PC-3 (cell line): ENCODE data around the gene GSTA2. TPM values are rescaled to one million over a fixed set of nuclear protein-coding genes. Genes with fewer than 3 reads are reported as not detected.
A peak's percentile ranks its signal among the peaks of the same experiment; 100 is the strongest.

Experiments
- ATAC-seq: fragments of 200-7000 bp; cut with Tn5 transposase; 2 replicates; pipeline ENCODE4 v1.9.1; 2020; ENCODE audit warnings: mild to moderate bottlenecking, moderate library complexity
- BruUV-seq: library from RNA; stranded (reverse); fragments of 400-500 nt; replicated peaks from 2 replicates; lab custom pipeline; 2021; lab: Mats Ljungman, UMichigan
- CTCF ChIA-PET: fragments of 300-600 bp; sonication (Branson Sonifier 250); formaldehyde crosslinking; loops from one replicate; lab custom pipeline; 2022; ENCODE audit warnings: antibody characterized with exemption; lab: Charles Lee
- POLR2A ChIA-PET: fragments of 300-600 bp; sonication (Branson Sonifier 250); formaldehyde crosslinking; loops from one replicate; lab custom pipeline; 2022; ENCODE audit warnings: antibody characterized with exemption; ENCODE audit not compliant: unreplicated experiment; lab: Charles Lee
- DNase-seq: peaks from one replicate; pipeline ENCODE4 v3.0.0-alpha.2; 2015
- H2AFZ ChIP-seq: fragments of 300-600 bp; sonication (generic); 2 replicates; pipeline ENCODE4 v1.6.0; 2016; ENCODE audit warnings: antibody characterized with exemption, low read length
- H3F3A ChIP-seq: fragments of 300-600 bp; sonication (generic); one replicate; pipeline ENCODE4 v1.6.0; 2017; ENCODE audit warnings: antibody characterized with exemption, low read length, control low read depth, mild to moderate bottlenecking; ENCODE audit not compliant: unreplicated experiment
- H3K27ac ChIP-seq: fragments of 300-600 bp; sonication (generic); 2 replicates; pipeline ENCODE4 v1.5.1; 2016; ENCODE audit warnings: mild to moderate bottlenecking, low read length
- H3K27me3 ChIP-seq: fragments of 300-600 bp; sonication (generic); 2 replicates; pipeline ENCODE4 v1.6.1; 2016; ENCODE audit warnings: low read length, mixed read lengths
- H3K36me3 ChIP-seq: fragments of 300-600 bp; sonication (generic); 2 replicates; pipeline ENCODE4 v1.6.1; 2016; ENCODE audit warnings: low read depth, mixed run types, low read length, mixed read lengths
- H3K4me1 ChIP-seq: fragments of 300-600 bp; sonication (generic); 2 replicates; pipeline ENCODE4 v1.5.1; 2016; ENCODE audit warnings: low read length; ENCODE audit not compliant: insufficient read depth
- H3K4me2 ChIP-seq: fragments of 300-600 bp; sonication (generic); 2 replicates; pipeline ENCODE4 v1.6.0; 2016; ENCODE audit warnings: low read length
- H3K4me3 ChIP-seq: fragments of 300-600 bp; sonication (generic); 2 replicates; pipeline ENCODE4 v1.5.1; 2016; ENCODE audit warnings: mild to moderate bottlenecking, low read length, mixed read lengths
- H3K79me2 ChIP-seq: fragments of 300-600 bp; sonication (generic); 2 replicates; pipeline ENCODE4 v1.6.1; 2017; ENCODE audit warnings: low read length, mixed read lengths
- H3K9ac ChIP-seq: fragments of 300-600 bp; sonication (generic); 2 replicates; pipeline ENCODE4 v1.6.0; 2016; ENCODE audit warnings: mild to moderate bottlenecking, low read length
- H3K9me2 ChIP-seq: fragments of 300-600 bp; sonication (generic); replicated peaks from 2 replicates; pipeline ENCODE4 v1.6.1; 2016; ENCODE audit warnings: mixed run types, low read length, mixed read lengths
- H3K9me3 ChIP-seq: fragments of 300-600 bp; sonication (generic); 2 replicates; pipeline ENCODE4 v1.6.1; 2016; ENCODE audit warnings: low read length, mixed read lengths
- H4K20me1 ChIP-seq: fragments of 300-600 bp; sonication (generic); 2 replicates; pipeline ENCODE4 v1.6.1; 2016; ENCODE audit warnings: low read length, mixed read lengths
- EZH2 ChIP-seq: fragments of 300-600 bp; sonication (generic); IDR thresholded peaks from one replicate; pipeline ENCODE4 v1.6.1; 2017; ENCODE audit warnings: antibody characterized with exemption, mild to moderate bottlenecking, low read length; ENCODE audit not compliant: unreplicated experiment
- EZH2phosphoT487 ChIP-seq: fragments of 300-600 bp; sonication (generic); IDR thresholded peaks from 2 replicates; pipeline ENCODE4 v1.6.1; 2018; ENCODE audit warnings: mild to moderate bottlenecking, antibody characterized with exemption, low read length, borderline replicate concordance
- intact Hi-C: fragments of 100-400 bp; cut with micrococcal nuclease; formaldehyde crosslinking; loops from 2 replicates; pipeline ENCODE4 v1.9.0; 2023
- total RNA-seq: library from RNA; depleted of rRNA; stranded (reverse); fragments of >200 nt; gene quantifications from 2 replicates; pipeline ENCODE4 v1.2.3, GENCODE V29; 2014
- TF ChIP-seq, protein P1 (sequence below): fragments of 300-600 bp; sonication (generic); conservative IDR thresholded peaks from 2 replicates; pipeline ENCODE4 v1.5.1; 2017; ENCODE audit warnings: antibody characterized with exemption, low read depth, mild to moderate bottlenecking, low read length

The GSTA2 gene
- total RNA-seq, 1 experiment from 2014 or later, result not detected

DNA sequence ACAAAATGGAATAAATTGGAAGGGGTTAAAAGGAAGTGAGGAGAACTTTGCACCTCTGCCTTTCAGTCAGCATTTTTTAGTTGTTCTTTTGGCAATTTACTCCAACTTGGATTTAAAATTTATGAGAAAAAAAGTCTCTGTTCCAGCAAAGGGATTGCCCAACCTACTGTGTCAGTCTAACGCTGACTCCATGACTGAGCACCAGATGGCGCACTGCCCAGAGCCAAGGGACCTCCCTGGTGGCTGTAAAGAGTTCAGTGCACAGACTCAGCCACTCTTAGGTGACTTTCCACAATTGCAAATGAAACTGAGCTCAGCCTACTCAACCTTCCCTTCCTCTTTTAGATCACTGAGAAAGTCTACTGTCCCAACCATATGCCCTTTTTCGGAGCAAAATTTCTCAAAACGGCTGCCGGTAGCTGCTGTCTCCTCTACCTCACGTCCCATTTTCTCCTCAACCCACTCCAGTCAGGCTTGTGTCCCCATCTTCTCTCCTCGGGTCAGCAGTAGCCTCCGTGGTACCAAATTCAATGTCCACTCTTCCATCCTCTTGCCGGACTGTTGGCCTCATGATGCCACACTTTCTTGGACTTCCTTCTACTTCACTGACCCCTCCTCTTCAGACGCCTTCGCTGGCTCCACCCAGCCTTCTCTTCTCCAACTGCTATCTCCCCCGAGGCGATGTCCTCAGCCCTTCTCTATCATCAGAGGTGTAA lies 38.7 kb downstream of the GSTA2 start:
- no peaks in the 10 kb centered on the region for H3K9me3 ChIP-seq
- BruUV-seq, result no TSS peak
- intact Hi-C loops, result loop anchor here (5.0 to 10.0 kb wide), 2 partner anchors 160 to 273 kb away; partner anchors contain the start of gene GSTA4
- peak overlapping the region; percentile 23 for H2AFZ ChIP-seq
- H3K9me2 ChIP-seq, result no peaks in the 10 kb centered on the region
- no peaks in the 10 kb centered on the region for H4K20me1 ChIP-seq
- peak overlapping the region; percentile 94 for H3K27ac ChIP-seq
- TF ChIP-seq, protein P1, sequence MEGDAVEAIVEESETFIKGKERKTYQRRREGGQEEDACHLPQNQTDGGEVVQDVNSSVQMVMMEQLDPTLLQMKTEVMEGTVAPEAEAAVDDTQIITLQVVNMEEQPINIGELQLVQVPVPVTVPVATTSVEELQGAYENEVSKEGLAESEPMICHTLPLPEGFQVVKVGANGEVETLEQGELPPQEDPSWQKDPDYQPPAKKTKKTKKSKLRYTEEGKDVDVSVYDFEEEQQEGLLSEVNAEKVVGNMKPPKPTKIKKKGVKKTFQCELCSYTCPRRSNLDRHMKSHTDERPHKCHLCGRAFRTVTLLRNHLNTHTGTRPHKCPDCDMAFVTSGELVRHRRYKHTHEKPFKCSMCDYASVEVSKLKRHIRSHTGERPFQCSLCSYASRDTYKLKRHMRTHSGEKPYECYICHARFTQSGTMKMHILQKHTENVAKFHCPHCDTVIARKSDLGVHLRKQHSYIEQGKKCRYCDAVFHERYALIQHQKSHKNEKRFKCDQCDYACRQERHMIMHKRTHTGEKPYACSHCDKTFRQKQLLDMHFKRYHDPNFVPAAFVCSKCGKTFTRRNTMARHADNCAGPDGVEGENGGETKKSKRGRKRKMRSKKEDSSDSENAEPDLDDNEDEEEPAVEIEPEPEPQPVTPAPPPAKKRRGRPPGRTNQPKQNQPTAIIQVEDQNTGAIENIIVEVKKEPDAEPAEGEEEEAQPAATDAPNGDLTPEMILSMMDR, result peak; percentile 86
- TF ChIP-seq EZH2phosphoT487 (no peak), EZH2 (no peak)
- peak; percentile 80 for DNase-seq
- H3K36me3 ChIP-seq, result no peaks in the 10 kb centered on the region
- ATAC-seq, result peak; percentile 35; the same call in 1 of the 2 replicates
- ChIA-PET CTCF (interaction anchor here (0.7 kb wide), 1 partner anchor 45 kb away, joined by 9 read pairs; no protein-coding TSS in a partner anchor), POLR2A (no interaction called here)
- H3K4me3 ChIP-seq, result peak overlapping the region; percentile 31
- peaks cover 12% of the 10 kb centered on the region for H3F3A ChIP-seq
- H3K4me1 ChIP-seq, result peaks cover 48% of the 10 kb centered on the region
- peak overlapping the region; percentile 49 for H3K9ac ChIP-seq
- H3K79me2 ChIP-seq, result no peaks in the 10 kb centered on the region
- H3K27me3 ChIP-seq, result no peaks in the 10 kb centered on the region
- peak overlapping the region; percentile 72 for H3K4me2 ChIP-seq

- no peak overlapping the region for H3K4me3 ChIP-seq
- CTCF ChIA-PET, result no interaction called here
Measured at GRCh38 chr6:52724042-52724405, 39.3 kb downstream of the GSTA2 start.

More at GRCh38 chr6:52724042-52724405, 39.3 kb downstream of the GSTA2 start:
- Histone ChIP-seq H3K4me2 (no peak overlapping the region), H3K27ac (no peak overlapping the region), H3K79me2 (no peaks in the 10 kb centered on the region), H2AFZ (0 out of 2 replicates have a peak overlapping the region, but pooled peaks have one; percentile 23), H3K4me1 (peaks cover 47% of the 10 kb centered on the region), H4K20me1 (no peaks in the 10 kb centered on the region), H3K27me3 (no peaks in the 10 kb centered on the region), H3K9me2 (no peaks in the 10 kb centered on the region), H3K9ac (no peak overlapping the region), H3K36me3 (no peaks in the 10 kb centered on the region), H3K9me3 (no peaks in the 10 kb centered on the region), H3F3A (peaks cover 12% of the 10 kb centered on the region)
- intact Hi-C loops, result loop anchor here (10.0 kb wide), 1 partner anchor 161 kb away; no protein-coding TSS in a partner anchor
- DNase-seq, result no peak
- POLR2A ChIA-PET, result no interaction called here
- no peak for ATAC-seq
- TF ChIP-seq EZH2phosphoT487, result no peak
- TF ChIP-seq, protein P1, result no peak
- no peak for TF ChIP-seq EZH2
- no TSS peak for BruUV-seq
